ENCODE measurements around the gene NRG2. TPM values are rescaled to one million over a fixed set of nuclear protein-coding genes. Genes with fewer than 3 reads are reported as not detected.

The NRG2 gene
- total and polyA plus RNA-seq, 2 of the 8 experiments (the other 6 are each of a cell fraction or from before 2014, with no cell fraction given) = 0.27 to 0.54 TPM

- TF ChIP-seq ZNF274 (IDR thresholded peaks at IDR 0.05; ENCODE audit: borderline replicate concordance, extremely low read depth, low read length) (no peak), RNF2 (IDR thresholded peaks at IDR 0.05; ENCODE audit: borderline replicate concordance, low read depth, low read length, missing control alignments, poor library complexity, severe bottlenecking) (peak; percentile 6)
These were observed 1.4 kb downstream of the NRG2 start (continued) for GRCh38 chr5:140041492-140042392.

All from H1 (cell line).